Lower leg skin (tissue), 4 donors: ENCODE data around the gene PTPRC. TPM values are rescaled to one million over a fixed set of nuclear protein-coding genes. Genes with fewer than 3 reads are reported as not detected.
A peak's percentile ranks its signal among the peaks of the same experiment; 100 is the strongest.

Experiments used
- DNase-seq, 2 donors: peaks; one replicate each; pipeline ENCODE4 v3.0.0-alpha.2; 2019; ENCODE audit warnings: low spot score in 2 of 2
- H3K4me3 ChIP-seq: fragments of 200-600 bp; sonication (generic); 2 replicates; pipeline ENCODE4 v1.5.1; 2017; ENCODE audit warnings: mild to moderate bottlenecking, low read depth; ENCODE audit not compliant: poor library complexity, severe bottlenecking
- CTCF ChIP-seq, 3 donors: fragments of 450-650 bp; IDR thresholded peaks; one replicate each; pipeline ENCODE4 v1.5.1; 2016; ENCODE audit warnings: antibody characterized with exemption in 3 of 3, mild to moderate bottlenecking in 3 of 3, moderate library complexity in 2 of 3
- POLR2A ChIP-seq, 2 donors: fragments of 450-650 bp; IDR thresholded peaks; one replicate each; pipeline ENCODE4 v1.6.1; 2016 to 2017; ENCODE audit warnings: antibody characterized with exemption in 2 of 2, mild to moderate bottlenecking in 1 of 2, moderate library complexity in 1 of 2
- WGBS, 2 donors: methylation state at CpG; one replicate each; pipeline ENCODE4 v1.1.5; 2018; 5-methylcytosine and 5-hydroxymethylcytosine counted together
- intact Hi-C: fragments of 100-400 bp; cut with DNase I; formaldehyde crosslinking; loops from one replicate; pipeline ENCODE4 v1.15.0; 2023; ENCODE audit warnings: low total_unique reads
- total RNA-seq, 4 donors: library from RNA; depleted of rRNA; stranded (reverse); fragments of >200 nt; gene quantifications; one replicate each; pipeline ENCODE4 v1.1.0, GENCODE V29; 2016

Gene PTPRC
- total RNA-seq, 4 donors from 2014 or later: 4.0 to 8.3 (median 4.7) TPM

DNA sequence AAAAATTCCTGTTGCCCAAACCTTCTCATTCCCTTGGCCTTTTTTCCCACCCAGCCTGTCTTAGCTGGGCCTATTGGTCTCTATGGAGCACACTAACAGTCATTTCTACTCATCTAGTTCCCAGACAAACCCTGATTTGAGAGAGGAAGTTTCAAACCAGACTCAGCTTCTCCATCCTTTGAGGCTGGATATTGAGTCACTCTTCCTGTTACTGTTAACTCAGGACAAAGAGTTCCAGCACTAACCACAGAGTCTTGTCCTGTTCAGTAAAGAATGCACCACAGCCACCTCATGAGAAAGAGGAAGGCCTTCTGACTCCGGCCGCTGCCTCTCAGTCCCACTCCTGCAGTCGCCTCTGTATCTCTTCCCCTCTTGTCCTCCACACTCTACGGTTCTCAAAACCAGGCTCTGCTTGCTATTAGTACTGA, 137.8 kb downstream of the PTPRC start:
- no peak overlapping the region for H3K4me3 ChIP-seq
- intact Hi-C loops: no loop called here
- peak; percentile 68 to 84 for DNase-seq
- no peak for TF ChIP-seq POLR2A (IDR thresholded peaks at IDR 0.05)
- TF ChIP-seq CTCF (IDR thresholded peaks at IDR 0.05): no peak
- 72 to 78% methylated on average over 4 of the region's 4 CpGs for WGBS, 2 donors

DNA sequence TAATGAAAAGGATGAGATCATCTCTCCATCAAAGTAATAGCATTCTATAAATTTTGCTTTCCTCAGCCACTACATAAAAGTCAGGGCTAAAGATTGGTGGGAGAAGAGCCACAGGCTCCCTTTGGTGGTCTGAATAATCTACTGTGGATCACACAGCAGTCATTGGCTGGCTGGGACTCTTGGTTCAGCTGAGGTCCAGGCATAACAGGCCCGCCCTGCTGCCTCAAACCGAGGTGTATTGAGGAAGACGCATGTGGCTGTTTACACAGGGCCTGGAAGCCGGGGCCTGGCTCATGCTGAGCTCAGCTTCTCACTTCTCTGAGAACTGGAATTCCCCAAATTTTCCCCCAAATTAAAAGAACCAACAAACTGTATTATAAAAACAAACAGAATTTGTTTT, 139.2 kb downstream of the PTPRC start:
- 70% methylated on average over 4 of the region's 4 CpGs for WGBS, 2 donors
- DNase-seq: peak in 1 of 2 donors; percentile 78
- no peak overlapping the region for H3K4me3 ChIP-seq
- TF ChIP-seq CTCF (IDR thresholded peaks at IDR 0.05) (no peak), POLR2A (IDR thresholded peaks at IDR 0.05) (no peak)
- intact Hi-C loops: no loop called here

DNA sequence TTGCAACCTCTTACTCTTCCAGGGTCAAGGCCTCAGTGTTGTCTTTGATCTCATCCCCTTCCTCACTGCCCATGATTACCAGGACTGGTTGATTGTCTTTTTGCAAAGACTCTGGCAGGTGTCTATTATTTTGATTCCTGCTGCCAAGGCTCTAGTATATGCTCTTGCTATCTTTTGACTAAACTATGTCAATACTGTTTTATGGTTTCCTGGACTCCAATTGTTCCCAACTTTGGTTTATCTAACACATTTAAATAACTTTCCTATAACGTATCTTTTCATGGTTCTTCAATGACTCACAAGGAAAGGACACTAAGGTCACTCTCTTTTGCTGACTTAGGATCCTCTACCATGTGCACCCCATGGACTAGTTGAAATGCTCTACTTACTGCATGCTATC, 141.5 kb downstream of the PTPRC start:
- TF ChIP-seq CTCF (IDR thresholded peaks at IDR 0.05) (no peak), POLR2A (IDR thresholded peaks at IDR 0.05) (no peak)

GRCh38 chr1:198788561-198789064, 149.8 kb downstream of the PTPRC start:
- TF ChIP-seq CTCF (IDR thresholded peaks at IDR 0.05) (no peak), POLR2A (IDR thresholded peaks at IDR 0.05) (no peak)
- no peak overlapping the region for H3K4me3 ChIP-seq
- 54 to 60% methylated on average over 3 of the region's 3 CpGs for WGBS, 2 donors
- DNase-seq: no peak
- intact Hi-C loops: no loop called here

More for the DNA sequence above, 141.5 kb downstream of the PTPRC start:
- DNase-seq: no peak
- WGBS, 2 donors: 59 to 79% methylated on average over 1 of the region's 1 CpG
- intact Hi-C loops: no loop called here
- no peak overlapping the region for H3K4me3 ChIP-seq

GRCh38 chr1:198793714-198794113, 154.9 kb downstream of the PTPRC start:
- H3K4me3 ChIP-seq: no peak overlapping the region
- WGBS, 2 donors: 63 to 64% methylated on average over 3 of the region's 3 CpGs
- no peak for TF ChIP-seq CTCF (IDR thresholded peaks at IDR 0.05)
- no peak for TF ChIP-seq POLR2A (IDR thresholded peaks at IDR 0.05)
- intact Hi-C loops: no loop called here
- DNase-seq: no peak

DNA sequence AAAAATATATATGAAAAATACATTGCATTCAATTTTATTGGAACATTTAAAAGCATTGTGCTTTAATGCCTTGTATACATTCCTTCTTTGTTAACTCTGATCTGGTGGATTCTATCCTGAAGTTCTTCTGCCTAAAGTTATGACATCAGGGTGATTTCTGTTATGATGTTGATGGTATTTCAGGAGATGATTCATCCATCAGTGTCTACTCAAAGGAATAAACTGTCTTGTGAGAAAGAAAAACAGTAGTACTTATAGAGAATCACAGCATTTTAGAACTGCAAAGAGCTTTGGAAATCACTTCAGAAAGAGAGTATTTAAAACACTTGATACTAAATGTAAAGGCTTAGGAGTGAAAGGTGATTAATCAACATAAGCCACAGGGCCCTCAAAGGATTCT, 155.7 kb downstream of the PTPRC start:
- TF ChIP-seq POLR2A (IDR thresholded peaks at IDR 0.05) (no peak), CTCF (IDR thresholded peaks at IDR 0.05) (no peak)
- H3K4me3 ChIP-seq: no peak overlapping the region
- DNase-seq: no peak
- intact Hi-C loops: no loop called here
